Measurements from ENCODE around the gene MRPL34. TPM values are rescaled to one million over a fixed set of nuclear protein-coding genes. Genes with fewer than 3 reads are reported as not detected.

The MRPL34 gene
- total and polyA plus RNA-seq, 5 donors: 131 to 321 (median 176) TPM

DNA sequence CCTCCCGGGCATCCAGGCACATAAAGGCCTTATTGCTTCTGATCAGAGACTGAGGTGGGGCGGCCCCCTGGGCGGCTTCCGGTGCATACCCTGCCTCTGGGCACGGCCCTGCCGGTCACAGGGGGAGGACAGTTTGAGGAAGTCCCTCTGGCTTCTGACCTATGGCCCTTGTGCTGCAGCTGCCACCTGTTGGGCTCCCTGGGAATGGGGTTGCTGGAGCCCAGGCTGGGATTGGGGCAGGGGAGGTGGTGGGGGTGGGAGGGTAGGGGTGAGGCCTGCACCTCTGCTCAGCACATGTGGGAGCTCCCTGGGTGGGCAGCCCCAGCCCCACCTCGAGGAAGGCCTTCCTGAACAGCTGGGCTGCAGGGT lies 18.3 kb downstream of the MRPL34 start:
- H3K4me1 ChIP-seq (ENCODE audit: control insufficient read depth, insufficient read depth, low read length): no peaks in the 10 kb centered on the region
- H3K27ac ChIP-seq (ENCODE audit: low read length): no peak overlapping the region
- no peaks in the 10 kb centered on the region for H3K27me3 ChIP-seq (ENCODE audit: control insufficient read depth, insufficient read depth)
- DNase-seq (peak in 1 of 3 donors; percentile 72), ATAC-seq (no peak)
- intact Hi-C loops (cut with DNase I): no loop called here
- no peak overlapping the region for H3K4me3 ChIP-seq (ENCODE audit: low read length)
- H3K9me3 ChIP-seq (ENCODE audit: control insufficient read depth, low read length): no peaks in the 10 kb centered on the region
- 36% methylated on average over 7 of the region's 7 CpGs for WGBS

DNA sequence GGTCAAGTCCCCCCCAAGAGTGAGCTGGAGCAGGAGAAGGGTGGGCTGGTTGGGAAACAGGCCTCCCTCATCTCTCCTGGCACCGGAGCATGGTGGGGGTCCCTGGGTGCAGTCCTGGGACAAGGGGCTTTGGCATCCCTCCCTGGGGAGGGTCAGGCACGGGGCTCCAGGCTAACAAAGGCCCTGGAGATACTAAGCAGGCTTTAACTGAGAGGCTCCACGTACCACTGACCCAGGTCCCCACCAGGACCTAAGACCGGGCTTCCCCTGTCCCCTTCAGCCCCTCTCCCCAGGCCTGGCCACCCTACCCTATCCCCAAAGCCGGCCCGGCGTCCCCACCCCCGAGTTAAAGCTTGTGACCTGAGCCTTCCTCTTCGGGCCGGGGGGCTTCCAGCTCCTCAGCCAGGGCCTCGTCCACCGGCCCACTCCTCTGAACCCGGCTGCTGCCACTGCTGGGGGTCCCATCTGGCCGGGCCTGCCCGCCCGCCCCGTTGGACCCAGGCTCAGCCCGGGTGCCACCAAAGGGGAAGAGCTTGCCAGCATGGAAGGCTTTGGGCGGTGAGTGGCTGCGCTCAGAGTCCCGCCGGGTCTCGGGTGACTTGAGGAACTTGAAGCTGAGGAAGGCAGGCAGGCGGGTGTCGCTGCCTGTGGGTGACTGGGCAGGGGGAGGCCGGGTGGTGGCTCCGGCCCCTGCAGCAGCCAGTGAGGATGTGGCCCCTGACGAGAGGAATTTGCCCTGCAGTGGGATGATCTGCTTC lies 18.9 kb downstream of the MRPL34 start:
- Histone ChIP-seq H3K9me3 (ENCODE audit: control insufficient read depth, low read length) (no peaks in the 10 kb centered on the region), H3K4me3 (ENCODE audit: low read length) (no peak overlapping the region), H3K27me3 (ENCODE audit: control insufficient read depth, insufficient read depth) (no peaks in the 10 kb centered on the region), H3K4me1 (ENCODE audit: control insufficient read depth, insufficient read depth, low read length) (no peaks in the 10 kb centered on the region), H3K27ac (ENCODE audit: low read length) (no peak overlapping the region)
- intact Hi-C loops (cut with DNase I): no loop called here
- no peak for DNase-seq
- 91% methylated on average over 28 of the region's 28 CpGs for WGBS
- ATAC-seq: no peak

DNA sequence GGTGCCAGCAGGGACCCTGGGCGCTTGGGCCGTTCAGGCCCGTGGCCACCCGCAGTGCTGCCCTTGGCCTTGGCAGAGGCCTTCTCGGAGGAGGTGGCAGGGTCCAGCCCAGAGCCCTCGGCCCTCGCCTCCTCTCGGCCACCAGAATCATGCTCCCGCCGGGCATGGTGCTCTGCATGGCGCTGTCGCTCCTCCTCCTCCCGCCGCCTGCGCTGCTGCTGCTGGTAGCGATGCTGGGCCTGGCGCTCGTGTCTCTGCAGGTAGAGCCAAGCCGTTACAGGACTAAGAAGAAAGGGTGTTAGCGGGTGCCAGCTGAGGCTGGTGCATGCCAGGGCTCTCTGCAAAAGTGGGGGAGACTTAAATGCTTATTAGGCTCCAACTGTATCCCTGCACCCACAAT lies 19.5 kb downstream of the MRPL34 start:
- WGBS: 96% methylated on average over 20 of the region's 20 CpGs
- no peak overlapping the region for H3K4me3 ChIP-seq (ENCODE audit: low read length)
- H3K27me3 ChIP-seq (ENCODE audit: control insufficient read depth, insufficient read depth): no peaks in the 10 kb centered on the region
- no peak for DNase-seq
- intact Hi-C loops (cut with DNase I): no loop called here
- H3K9me3 ChIP-seq (ENCODE audit: control insufficient read depth, low read length): no peaks in the 10 kb centered on the region
- no peak overlapping the region for H3K27ac ChIP-seq (ENCODE audit: low read length)
- no peak for ATAC-seq
- H3K4me1 ChIP-seq (ENCODE audit: control insufficient read depth, insufficient read depth, low read length): no peaks in the 10 kb centered on the region

DNA sequence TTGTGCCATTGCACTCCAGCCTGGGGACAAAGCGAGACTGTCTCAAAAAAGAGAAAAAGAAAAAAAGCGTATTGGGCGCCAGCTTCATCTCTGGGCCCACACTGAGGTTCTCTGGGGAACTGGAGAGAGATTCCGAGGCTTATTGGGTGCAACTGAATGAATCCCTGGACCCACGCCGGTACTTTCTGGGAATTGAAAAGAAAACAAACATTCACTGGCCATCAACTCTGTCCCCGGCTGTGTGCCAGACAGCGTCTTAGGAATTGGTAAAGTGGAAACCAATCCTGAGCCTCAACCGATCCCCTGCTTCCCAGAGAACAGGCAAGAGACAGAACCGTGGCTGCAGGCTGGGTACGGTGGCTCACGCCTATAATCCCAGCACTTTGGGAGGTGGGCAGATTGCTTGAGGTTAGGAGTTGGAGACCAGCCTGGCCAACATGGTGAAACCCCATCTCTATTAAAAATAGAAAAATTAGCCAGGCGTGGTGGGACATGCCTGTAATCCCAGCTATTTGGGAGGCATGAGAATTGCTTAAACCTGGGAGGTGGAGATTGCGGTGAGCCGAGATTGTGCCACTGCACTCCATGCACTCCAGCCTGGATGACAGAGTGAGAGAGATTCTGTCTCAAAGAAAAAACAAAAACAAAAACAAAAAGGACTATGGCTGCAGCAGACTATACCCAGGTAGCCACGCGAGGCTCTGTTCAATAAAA lies 20.4 kb downstream of the MRPL34 start:
- 68% methylated on average over 17 of the region's 17 CpGs for WGBS
- Histone ChIP-seq H3K4me1 (ENCODE audit: control insufficient read depth, insufficient read depth, low read length) (no peaks in the 10 kb centered on the region), H3K27me3 (ENCODE audit: control insufficient read depth, insufficient read depth) (no peaks in the 10 kb centered on the region), H3K4me3 (ENCODE audit: low read length) (no peak overlapping the region), H3K27ac (ENCODE audit: low read length) (no peak overlapping the region), H3K9me3 (ENCODE audit: control insufficient read depth, low read length) (no peaks in the 10 kb centered on the region)
- DNase-seq (peak; percentile 80 to 93 (median 86)), ATAC-seq (peak in 1 of 2 donors; percentile 38)
- intact Hi-C loops (cut with DNase I): no loop called here

DNA sequence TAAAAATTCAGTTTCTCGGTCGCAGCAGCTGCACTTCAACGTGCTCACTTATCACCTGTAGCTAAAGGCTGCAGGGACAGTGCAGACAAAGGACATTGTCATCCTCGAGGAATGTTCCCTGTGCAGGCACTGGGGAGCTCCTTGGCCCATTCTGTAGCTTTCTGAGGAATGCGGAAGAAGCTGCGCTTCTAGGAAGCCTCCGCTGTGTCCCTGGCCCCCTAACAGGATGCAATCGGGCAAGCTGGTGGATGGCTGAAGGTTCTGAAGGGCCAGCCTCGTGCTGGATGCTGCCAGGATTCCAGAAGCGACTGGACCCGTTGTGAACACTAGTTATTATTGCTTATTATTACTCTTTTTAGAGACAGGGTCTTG lies 20.9 kb downstream of the MRPL34 start:
- 69% methylated on average over 11 of the region's 11 CpGs for WGBS
- H3K27ac ChIP-seq (ENCODE audit: low read length): no peak overlapping the region
- ATAC-seq (no peak), DNase-seq (peak in 1 of 3 donors; percentile 65)
- no peaks in the 10 kb centered on the region for H3K4me1 ChIP-seq (ENCODE audit: control insufficient read depth, insufficient read depth, low read length)
- intact Hi-C loops (cut with DNase I): no loop called here
- H3K27me3 ChIP-seq (ENCODE audit: control insufficient read depth, insufficient read depth): no peaks in the 10 kb centered on the region
- no peak overlapping the region for H3K4me3 ChIP-seq (ENCODE audit: low read length)
- H3K9me3 ChIP-seq (ENCODE audit: control insufficient read depth, low read length): no peaks in the 10 kb centered on the region

DNA sequence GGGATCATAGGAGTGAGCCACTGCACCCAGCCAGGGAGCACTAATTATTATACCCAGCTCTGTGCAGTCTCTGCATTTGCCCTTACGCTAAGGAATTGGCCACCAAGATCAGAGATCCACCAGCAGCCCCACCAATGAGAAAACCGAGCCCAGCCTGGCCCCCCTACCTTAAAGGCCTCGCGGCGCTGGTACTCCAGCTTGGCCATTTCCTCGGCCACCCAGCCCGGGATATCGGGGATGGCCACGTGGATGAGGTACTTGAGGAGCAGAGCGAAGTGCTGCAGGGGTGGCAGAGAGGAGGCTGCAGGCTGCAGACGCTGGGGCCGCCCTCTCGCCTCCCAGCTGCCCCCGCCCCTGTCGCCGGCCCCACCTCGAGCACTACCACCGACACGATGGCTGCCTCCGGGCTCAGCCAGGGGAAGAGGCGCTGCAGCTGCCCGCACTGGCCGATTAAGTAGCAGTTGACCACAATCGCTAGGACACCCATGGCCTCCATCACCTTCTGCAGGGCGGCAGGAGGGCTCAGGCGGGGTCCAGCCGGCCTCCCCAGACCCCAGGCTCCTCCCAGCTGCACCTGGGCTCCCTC lies 21.5 kb downstream of the MRPL34 start:
- no peaks in the 10 kb centered on the region for H3K9me3 ChIP-seq (ENCODE audit: control insufficient read depth, low read length)
- no peaks in the 10 kb centered on the region for H3K4me1 ChIP-seq (ENCODE audit: control insufficient read depth, insufficient read depth, low read length)
- ATAC-seq (no peak), DNase-seq (no peak)
- no peak overlapping the region for H3K27ac ChIP-seq (ENCODE audit: low read length)
- no peaks in the 10 kb centered on the region for H3K27me3 ChIP-seq (ENCODE audit: control insufficient read depth, insufficient read depth)
- no peak overlapping the region for H3K4me3 ChIP-seq (ENCODE audit: low read length)
- WGBS: 93% methylated on average over 27 of the region's 27 CpGs
- intact Hi-C loops (cut with DNase I): no loop called here

DNA sequence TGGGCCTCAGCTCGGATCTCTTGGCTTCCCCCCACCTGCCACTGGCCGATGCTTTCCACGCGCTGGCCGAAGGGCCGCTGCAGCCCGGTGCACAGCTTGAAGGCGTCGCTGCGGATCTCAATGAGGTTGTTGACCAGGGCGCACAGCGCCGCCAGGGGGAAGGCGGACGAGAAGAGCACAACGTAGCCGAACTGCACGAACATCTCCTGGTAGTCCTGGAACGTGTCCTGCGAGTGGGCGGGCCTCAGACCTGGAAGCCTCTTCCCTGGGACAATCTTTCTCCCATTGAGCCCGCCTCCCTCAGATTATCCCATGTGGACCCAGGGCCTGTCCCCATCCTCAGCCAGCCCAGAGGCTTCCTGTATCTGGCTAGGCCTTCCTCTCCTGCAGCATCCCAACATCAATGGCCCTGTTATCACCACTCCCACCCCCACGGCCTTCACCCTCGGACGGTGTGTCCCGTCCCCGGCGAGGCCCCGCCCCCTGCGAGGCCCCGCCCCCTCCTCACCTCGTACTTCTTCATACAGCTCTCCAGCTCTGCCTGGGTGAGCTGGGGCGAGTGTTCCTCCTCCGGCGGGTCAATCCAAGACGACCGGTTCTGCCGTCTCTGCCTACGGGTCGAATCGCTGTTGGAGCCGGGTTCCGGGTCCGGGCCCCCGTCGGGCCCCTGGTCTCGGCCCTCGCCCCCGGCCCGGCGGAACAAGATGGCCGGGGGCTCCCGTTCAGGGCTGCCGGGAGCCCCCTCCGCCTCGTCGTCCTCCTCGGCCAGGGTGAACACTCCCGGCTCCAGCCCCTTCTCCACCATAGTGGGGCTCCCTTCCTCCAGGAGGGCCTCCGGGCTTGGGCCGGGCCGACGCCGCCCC lies 22.2 kb downstream of the MRPL34 start:
- Histone ChIP-seq H3K9me3 (ENCODE audit: control insufficient read depth, low read length) (no peaks in the 10 kb centered on the region), H3K4me3 (ENCODE audit: low read length) (peak overlapping the region; percentile 20), H3K27ac (ENCODE audit: low read length) (no peak overlapping the region), H3K4me1 (ENCODE audit: control insufficient read depth, insufficient read depth, low read length) (no peaks in the 10 kb centered on the region), H3K27me3 (ENCODE audit: control insufficient read depth, insufficient read depth) (no peaks in the 10 kb centered on the region)
- DNase-seq (peak; percentile 71 to 80 (median 79)), ATAC-seq (peak; percentile 27 to 69)
- intact Hi-C loops (cut with DNase I): no loop called here
- WGBS: 36% methylated on average over 64 of the region's 64 CpGs

DNA sequence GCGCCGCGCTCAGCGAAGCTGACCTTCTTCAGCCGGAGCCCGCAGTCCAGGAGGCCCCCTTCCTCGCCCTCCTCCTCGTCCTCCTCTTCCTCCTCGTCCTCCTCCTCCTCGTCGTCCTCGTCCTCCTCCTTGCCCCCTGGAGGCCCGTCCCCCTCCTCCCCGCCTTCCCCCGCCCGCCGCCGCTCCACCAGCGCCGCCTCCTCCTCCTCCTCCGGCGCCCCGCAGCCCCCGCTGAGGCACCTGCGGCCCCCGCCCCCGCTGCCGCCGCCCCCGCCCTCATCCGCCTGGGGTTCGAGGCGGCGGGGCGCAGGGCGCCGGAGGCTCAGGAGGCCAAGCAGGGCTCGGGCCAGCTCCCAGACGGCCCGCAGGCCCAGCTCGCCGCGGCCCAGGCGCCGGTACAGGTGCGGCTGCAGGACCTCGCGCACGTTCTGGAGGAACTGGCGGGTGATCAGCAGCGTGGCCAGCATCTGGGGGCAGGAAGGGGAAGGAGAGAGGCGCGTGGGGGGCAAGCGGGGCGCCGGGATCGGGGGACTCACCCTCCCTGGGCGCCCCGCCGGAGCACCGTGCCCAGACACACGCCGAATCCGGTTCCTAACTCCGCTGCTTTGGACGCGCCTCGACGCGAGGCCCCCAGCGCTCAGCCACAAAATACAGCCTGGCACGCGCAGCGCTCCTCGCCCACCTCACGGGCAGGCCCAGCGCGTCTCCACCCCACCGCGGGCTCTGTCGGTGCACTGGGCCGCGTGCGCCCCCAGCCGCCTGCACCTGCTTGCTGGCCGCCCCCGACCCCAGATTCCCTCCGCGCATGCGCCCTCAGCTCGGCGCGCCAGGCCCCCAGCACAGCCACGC lies 23.1 kb downstream of the MRPL34 start:
- ATAC-seq (no peak), DNase-seq (no peak)
- Histone ChIP-seq H3K27me3 (ENCODE audit: control insufficient read depth, insufficient read depth) (no peaks in the 10 kb centered on the region), H3K27ac (ENCODE audit: low read length) (no peak overlapping the region), H3K9me3 (ENCODE audit: control insufficient read depth, low read length) (no peaks in the 10 kb centered on the region), H3K4me3 (ENCODE audit: low read length) (peak overlapping the region; percentile 20), H3K4me1 (ENCODE audit: control insufficient read depth, insufficient read depth, low read length) (peaks cover under 1% of the 10 kb centered on the region)
- 22% methylated on average over 94 of the region's 94 CpGs for WGBS
- intact Hi-C loops (cut with DNase I): no loop called here

DNA sequence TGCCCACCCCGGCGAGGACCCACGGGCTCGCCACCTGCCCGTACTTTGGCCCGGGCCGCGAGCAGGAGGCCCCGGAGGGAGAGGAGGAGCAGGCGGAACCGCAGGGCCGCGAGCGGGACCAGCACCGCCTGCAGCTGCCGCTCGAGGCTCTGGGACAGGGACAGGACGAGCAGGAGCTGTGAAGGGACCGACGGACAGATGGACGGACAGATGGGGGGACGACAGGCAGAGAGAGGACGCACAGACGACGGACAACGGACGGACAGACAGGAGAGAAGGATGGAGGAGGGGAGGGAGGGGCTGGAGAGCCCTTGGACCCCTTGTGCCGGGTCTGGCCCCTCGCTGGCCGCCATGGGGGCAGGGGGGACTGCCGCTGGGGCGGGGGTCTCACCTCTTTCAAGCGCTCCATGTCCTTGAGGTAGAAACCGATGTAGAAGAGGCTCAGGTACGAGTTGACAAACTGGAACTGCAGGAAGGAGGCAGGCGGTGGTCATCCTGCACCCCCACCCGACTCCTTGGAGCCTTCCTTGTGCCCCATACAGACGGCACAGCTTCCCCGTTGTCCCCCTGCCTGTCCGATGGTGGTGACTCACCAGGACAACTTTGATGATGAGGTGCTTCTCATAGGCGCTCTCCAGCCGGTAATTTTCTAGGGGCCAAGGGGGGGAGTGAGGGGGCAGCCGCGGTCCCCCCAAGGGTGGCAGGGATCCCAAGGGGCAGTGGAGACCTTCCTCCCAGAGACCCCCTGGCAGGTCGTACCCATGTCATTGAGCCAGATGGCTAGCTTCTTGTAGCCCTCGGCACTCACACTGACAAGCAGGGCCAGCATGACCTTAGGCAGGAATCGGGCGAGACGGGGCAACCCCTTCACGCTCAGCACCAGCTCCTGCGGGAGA lies 23.9 kb downstream of the MRPL34 start:
- Histone ChIP-seq H3K4me1 (ENCODE audit: control insufficient read depth, insufficient read depth, low read length) (peaks cover 3% of the 10 kb centered on the region), H3K27ac (ENCODE audit: low read length) (no peak overlapping the region), H3K9me3 (ENCODE audit: control insufficient read depth, low read length) (no peaks in the 10 kb centered on the region), H3K27me3 (ENCODE audit: control insufficient read depth, insufficient read depth) (no peaks in the 10 kb centered on the region), H3K4me3 (ENCODE audit: low read length) (no peak overlapping the region)
- ATAC-seq (no peak), DNase-seq (peak in 1 of 3 donors; percentile 15)
- 70% methylated on average over 51 of the region's 51 CpGs for WGBS
- intact Hi-C loops (cut with DNase I): no loop called here

Data from right cardiac atrium (tissue), 5 donors.